HCT116 (cell line): Measurements from ENCODE around the gene GRAMD1C. TPM values are rescaled to one million over a fixed set of nuclear protein-coding genes. Genes with fewer than 3 reads are reported as not detected.

Experiments used
- ATAC-seq: fragments of 200-7000 bp; cut with Tn5 transposase; 2 replicates; pipeline ENCODE4 v1.9.1; 2020; ENCODE audit warnings: mild to moderate bottlenecking, moderate library complexity
- BruUV-seq: library from RNA; stranded (reverse); fragments of 400-500 nt; replicated peaks from 2 replicates; lab custom pipeline; 2021; lab: Mats Ljungman, UMichigan
- CTCF ChIA-PET: fragments of 300-600 bp; sonication (Branson Sonifier 250); formaldehyde crosslinking; loops from one replicate; lab custom pipeline; 2021; ENCODE audit warnings: antibody characterized with exemption; lab: Charles Lee
- POLR2A ChIA-PET: fragments of 300-600, 350-600 bp; sonication (Branson Sonifier 250); formaldehyde crosslinking; loops from one replicate; lab custom pipeline; 2021; ENCODE audit warnings: antibody characterized with exemption; lab: Charles Lee
- RAD21 ChIA-PET, 2 experiments: fragments of 300-600 bp; sonication (Branson Sonifier 250); formaldehyde crosslinking; loops; one replicate each; lab custom pipeline; 2023; ENCODE audit warnings: low total read pairs in 2 of 2; ENCODE audit not compliant: uncharacterized antibody in 2 of 2, unreplicated experiment in 2 of 2, low non-redundant PET in 1 of 2; lab: Charles Lee
- DNase-seq: peaks from one replicate; pipeline ENCODE4 v3.0.0-alpha.2; 2010; ENCODE audit warnings: low read depth, low spot score
- H2AFZ ChIP-seq: fragments of 200-600 bp; shearing (Covaris generic), sonication (generic); 2 replicates; pipeline ENCODE4 v1.6.1; 2017; ENCODE audit warnings: low read depth, mixed run types, mixed read lengths, antibody characterized with exemption, low read length; ENCODE audit not compliant: poor library complexity, severe bottlenecking
- H3K27ac ChIP-seq: 2 replicates; pipeline ENCODE4 v1.5.1; 2012; ENCODE audit warnings: low read depth, low read length
- H3K27me3 ChIP-seq: fragments of 200-600 bp; sonication (generic); 2 replicates; pipeline ENCODE4 v1.6.1; 2016; ENCODE audit warnings: mixed run types, low read length, mixed read lengths; ENCODE audit not compliant: insufficient read depth
- H3K36me3 ChIP-seq, 2 experiments: fragments of 200-500 bp in 1 of 2; fragments of 200-600 bp in 1 of 2; sonication (Bioruptor generic) in 1 of 2; sonication (generic) in 1 of 2; 2 replicates each; pipeline versions ENCODE4 v1.5.1 to v1.6.1; 2014 to 2016; ENCODE audit warnings: low read length in 2 of 2, inconsistent platforms in 1 of 2, mixed read lengths in 1 of 2, mixed run types in 1 of 2; ENCODE audit not compliant: insufficient read depth in 2 of 2, control insufficient read depth in 1 of 2
- H3K4me1 ChIP-seq, 2 experiments: fragments of 200-600 bp in 1 of 2; sonication (generic) in 1 of 2; 2 replicates each; pipeline versions ENCODE4 v1.5.1 to v1.6.1; 2012 to 2017; ENCODE audit warnings: low read length in 2 of 2, inconsistent platforms in 1 of 2, mild to moderate bottlenecking in 1 of 2, mixed read lengths in 1 of 2, mixed run types in 1 of 2, moderate library complexity in 1 of 2; ENCODE audit not compliant: insufficient read depth in 2 of 2, control insufficient read depth in 1 of 2
- H3K4me2 ChIP-seq: fragments of 200-600 bp; sonication (generic); 2 replicates; pipeline ENCODE4 v1.6.1; 2017; ENCODE audit warnings: mixed run types, low read length, mixed read lengths
- H3K4me3 ChIP-seq, 2 experiments: fragments of 200-600 bp in 1 of 2; sonication (generic) in 1 of 2; replicated peaks in 1 of 2; 2 replicates each; pipeline ENCODE4 v1.5.1; 2011 to 2016; ENCODE audit warnings: low read length in 2 of 2, control low read depth in 1 of 2, low read depth in 1 of 2, mild to moderate bottlenecking in 1 of 2, mixed read lengths in 1 of 2, mixed run types in 1 of 2
- H3K79me2 ChIP-seq: fragments of 200-600 bp; sonication (generic); 2 replicates; pipeline ENCODE4 v1.6.1; 2017; ENCODE audit warnings: mild to moderate bottlenecking, mixed run types, low read length, moderate library complexity, mixed read lengths; ENCODE audit not compliant: insufficient read depth
- H3K9ac ChIP-seq: fragments of 200-600 bp; sonication (generic); 2 replicates; pipeline ENCODE4 v1.6.1; 2016; ENCODE audit warnings: low read length, mixed read lengths
- H3K9me2 ChIP-seq: fragments of 200-600 bp; sonication (generic), shearing (Covaris generic); 2 replicates; pipeline ENCODE4 v1.6.1; 2017; ENCODE audit warnings: mixed run types, mild to moderate bottlenecking, moderate library complexity; ENCODE audit not compliant: insufficient read depth
- H3K9me3 ChIP-seq, 2 experiments: fragments of 200-500 bp in 1 of 2; fragments of 200-600 bp in 1 of 2; sonication (Bioruptor generic) in 1 of 2; sonication (generic) in 1 of 2; 2 replicates each; pipeline ENCODE4 v1.6.1; 2014 to 2017; ENCODE audit warnings: low read length in 2 of 2, mixed read lengths in 2 of 2, inconsistent platforms in 1 of 2, low read depth in 1 of 2, mild to moderate bottlenecking in 1 of 2, mixed run types in 1 of 2, moderate library complexity in 1 of 2; ENCODE audit not compliant: control insufficient read depth in 1 of 2, insufficient read depth in 1 of 2
- H4K20me1 ChIP-seq: fragments of 200-600 bp; sonication (generic), shearing (Covaris generic); 2 replicates; pipeline ENCODE4 v1.6.1; 2017; ENCODE audit warnings: mixed run types, mild to moderate bottlenecking, moderate library complexity; ENCODE audit not compliant: insufficient read depth
- ATF3 ChIP-seq: IDR thresholded peaks from 2 replicates; pipeline ENCODE4 v1.6.1; 2012
- CEBPB ChIP-seq: IDR thresholded peaks from 2 replicates; pipeline ENCODE4 v1.6.1; 2012; ENCODE audit warnings: low read depth
- CTCF ChIP-seq, 3 experiments: fragments of 200-600 bp in 1 of 3; sonication (generic) in 1 of 3; IDR thresholded peaks in 2 of 3; conservative IDR thresholded peaks in 1 of 3; 2 replicates each; pipeline ENCODE4 v1.5.1; 2012 to 2017; ENCODE audit warnings: low read depth in 2 of 3, low read length in 2 of 3, antibody characterized with exemption in 1 of 3, borderline replicate concordance in 1 of 3, control low read depth in 1 of 3, mild to moderate bottlenecking in 1 of 3, mixed read lengths in 1 of 3, mixed run types in 1 of 3, moderate library complexity in 1 of 3; ENCODE audit not compliant: insufficient read depth in 1 of 3
- EGR1 ChIP-seq: IDR thresholded peaks from 2 replicates; pipeline ENCODE4 v1.6.1; 2012; ENCODE audit warnings: low read depth
- EZH2phosphoT487 ChIP-seq: fragments of 200-600 bp; IDR thresholded peaks from 2 replicates; pipeline ENCODE4 v1.6.1; 2018; ENCODE audit warnings: antibody characterized with exemption, borderline replicate concordance
- JUND ChIP-seq: IDR thresholded peaks from 2 replicates; pipeline ENCODE4 v1.6.1; 2012
- MAX ChIP-seq: IDR thresholded peaks from 2 replicates; pipeline ENCODE4 v1.6.1; 2012
- POLR2A ChIP-seq: IDR thresholded peaks from 2 replicates; pipeline ENCODE4 v1.7.0; 2011; ENCODE audit warnings: borderline replicate concordance; ENCODE audit not compliant: insufficient read depth, insufficient read length; ENCODE audit errors: extremely low read depth
- POLR2AphosphoS5 ChIP-seq: IDR thresholded peaks from 2 replicates; pipeline ENCODE4 v1.6.1; 2011; ENCODE audit warnings: mild to moderate bottlenecking, low read depth, low read length, moderate library complexity
- RAD21 ChIP-seq: IDR thresholded peaks from 2 replicates; pipeline ENCODE4 v1.6.1; 2012; ENCODE audit warnings: low read depth, mild to moderate bottlenecking
- REST ChIP-seq: IDR thresholded peaks from 2 replicates; pipeline ENCODE4 v1.6.1; 2012; ENCODE audit warnings: low read depth
- SP1 ChIP-seq: IDR thresholded peaks from 2 replicates; pipeline ENCODE4 v1.6.1; 2012; ENCODE audit warnings: low read depth
- TCF7L2 ChIP-seq: IDR thresholded peaks from 2 replicates; pipeline ENCODE4 v1.7.0; 2011; ENCODE audit warnings: borderline replicate concordance, inconsistent platforms; ENCODE audit not compliant: insufficient read depth, insufficient read length; ENCODE audit errors: extremely low read depth
- YY1 ChIP-seq: IDR thresholded peaks from 2 replicates; pipeline ENCODE4 v1.6.1; 2011; ENCODE audit warnings: low read length, low read depth, moderate library complexity, mild to moderate bottlenecking; ENCODE audit not compliant: insufficient replicate concordance; ENCODE audit errors: extremely low read depth
- ZBTB33 ChIP-seq: IDR thresholded peaks from 2 replicates; pipeline ENCODE4 v1.6.1; 2011; ENCODE audit warnings: mild to moderate bottlenecking, low read length, moderate library complexity; ENCODE audit not compliant: insufficient replicate concordance; ENCODE audit errors: extremely low read depth
- ZNF274 ChIP-seq: fragments of 200-500 bp; sonication (Bioruptor generic); IDR thresholded peaks from 2 replicates; pipeline ENCODE4 v1.6.1; 2014; ENCODE audit warnings: mild to moderate bottlenecking, low read depth, low read length, inconsistent platforms
- intact Hi-C: fragments of 100-400 bp; cut with micrococcal nuclease; formaldehyde crosslinking; loops from 2 replicates; pipeline ENCODE4 v1.10.0; 2022
- total RNA-seq: library from RNA; stranded (reverse); gene quantifications from one replicate; pipeline ENCODE4 v1.2.1, GENCODE V29; 2021; ENCODE audit not compliant: unreplicated experiment

GRAMD1C gene
- total RNA-seq, 1 experiment from 2014 or later, result 7.9 TPM

- H3K4me3 ChIP-seq, result no peak overlapping the region
- no peaks in the 10 kb centered on the region for H3K27me3 ChIP-seq
- BruUV-seq, result no TSS peak
- no peak overlapping the region for H2AFZ ChIP-seq
- RAD21 ChIA-PET, result no interaction called here
- CTCF ChIA-PET, result no interaction called here
- DNase-seq, result no peak
- ATAC-seq, result no peak
- intact Hi-C loops, result no loop called here
- H3K9me2 ChIP-seq, result no peaks in the 10 kb centered on the region
- H4K20me1 ChIP-seq, result no peaks in the 10 kb centered on the region
- H3K4me1 ChIP-seq, result no peaks in the 10 kb centered on the region
- no peak overlapping the region for H3K27ac ChIP-seq
- H3K9ac ChIP-seq, result no peak overlapping the region
- no peaks in the 10 kb centered on the region for H3K9me3 ChIP-seq
- no peak for TF ChIP-seq REST
- no peak for TF ChIP-seq SP1
- TF ChIP-seq YY1, result no peak
- no peak for TF ChIP-seq MAX
- no peak for TF ChIP-seq TCF7L2
- no peak for TF ChIP-seq POLR2A
- TF ChIP-seq RAD21, result no peak
- TF ChIP-seq JUND, result no peak
- no peak for TF ChIP-seq CTCF (IDR thresholded peaks at IDR 0.05 in 2 of 3, conservative IDR thresholded peaks at IDR 0.05 in 1 of 3; ENCODE audit: borderline replicate concordance in 1 of 3, insufficient read depth in 1 of 3, low read depth in 2 of 3, low read length in 2 of 3)
- no peak for TF ChIP-seq CEBPB
- TF ChIP-seq EGR1, result no peak
- no peak for TF ChIP-seq EZH2phosphoT487
- no peak for TF ChIP-seq ZNF274
- no peak for TF ChIP-seq POLR2AphosphoS5
- TF ChIP-seq ATF3, result no peak
- no peak for TF ChIP-seq ZBTB33
- H3K4me2 ChIP-seq, result no peak overlapping the region
- no peaks in the 10 kb centered on the region for H3K79me2 ChIP-seq
- H3K36me3 ChIP-seq, result 0 out of 4 replicates have a peak, but pooled peaks cover 0 to 7% of the 10 kb centered on the region in 2 experiments
- POLR2A ChIA-PET, result no interaction called here
These were observed 143.2 kb downstream of the GRAMD1C start for GRCh38 chr3:113981803-113982202.
